SK-N-SH (cell line): ENCODE results near the gene ZMYND8.

Experiments
- EP300 ChIP-seq, 2 experiments: IDR thresholded peaks; 2 replicates each; pipeline versions ENCODE4 v1.4.0 to v1.6.1; 2012; ENCODE audit warnings: borderline replicate concordance in 1 of 2, low read depth in 1 of 2, low read length in 1 of 2
- FOXJ3 ChIP-seq: sonication (generic); formaldehyde crosslinking; IDR thresholded peaks from 2 replicates; pipeline ENCODE4 v1.5.1; 2020; ENCODE audit warnings: mild to moderate bottlenecking, missing genetic modification reagents
- JUND ChIP-seq: IDR thresholded peaks from 2 replicates; pipeline ENCODE4 v1.4.0; 2012
- MAX ChIP-seq: IDR thresholded peaks from 2 replicates; pipeline ENCODE4 v1.4.0; 2012; ENCODE audit warnings: low read depth
- NFIC ChIP-seq: IDR thresholded peaks from 2 replicates; pipeline ENCODE4 v1.4.0; 2012; ENCODE audit warnings: borderline replicate concordance
- NRF1 ChIP-seq: IDR thresholded peaks from 2 replicates; pipeline ENCODE4 v1.6.1; 2012; ENCODE audit warnings: low read depth, mild to moderate bottlenecking, low read length
- PBX3 ChIP-seq: IDR thresholded peaks from 2 replicates; pipeline ENCODE4; 2012
- POLR2AphosphoS5 ChIP-seq: IDR thresholded peaks from 2 replicates; pipeline ENCODE4 v1.6.1; 2012; ENCODE audit warnings: low read depth, low read length
- RXRA ChIP-seq: IDR thresholded peaks from 2 replicates; pipeline ENCODE4 v1.4.0; 2012; ENCODE audit warnings: low read depth, mild to moderate bottlenecking, borderline replicate concordance
- SIN3A ChIP-seq: IDR thresholded peaks from 2 replicates; pipeline ENCODE4 v1.6.1; 2012; ENCODE audit warnings: low read depth, mild to moderate bottlenecking, low read length, moderate library complexity, borderline replicate concordance
- SMC3 ChIP-seq: IDR thresholded peaks from 2 replicates; pipeline ENCODE4 v1.6.1; 2012; ENCODE audit warnings: low read depth, low read length, improper control_type of control experiment
- TAF1 ChIP-seq: IDR thresholded peaks from 2 replicates; pipeline ENCODE4 v1.6.1; 2012; ENCODE audit warnings: low read depth, mild to moderate bottlenecking, low read length, moderate library complexity, borderline replicate concordance
- TF ChIP-seq, protein P1 (sequence below): fragments of 200-600 bp; sonication (generic); IDR thresholded peaks from 2 replicates; pipeline ENCODE4 v1.6.1; 2017; ENCODE audit warnings: antibody characterized with exemption, mild to moderate bottlenecking, moderate library complexity
- TF ChIP-seq, protein P2 (sequence below): IDR thresholded peaks from 2 replicates; pipeline ENCODE4 v1.6.1; 2012; ENCODE audit warnings: mild to moderate bottlenecking, low read depth, low read length, moderate library complexity

DNA sequence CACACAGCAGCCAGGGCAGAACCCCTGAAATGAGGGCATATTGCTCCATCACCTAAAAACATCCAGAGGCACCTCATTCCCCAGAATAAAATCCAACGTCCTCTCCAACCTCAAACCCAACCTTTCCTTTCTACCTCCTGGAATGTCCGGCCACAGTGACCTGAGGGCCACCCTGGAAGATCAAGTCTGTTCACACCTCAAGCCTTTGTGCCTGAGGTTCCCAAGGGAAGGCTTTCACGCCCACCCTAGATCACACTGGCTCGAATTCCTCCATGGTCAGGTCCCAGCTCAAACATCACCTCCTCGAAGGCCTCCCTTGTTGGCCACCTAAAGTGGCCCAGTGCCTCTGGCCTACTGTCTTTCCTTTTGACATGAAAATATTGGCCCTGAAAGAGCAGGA, 88.9 kb downstream of the ZMYND8 start:
- TF ChIP-seq, protein P1, sequence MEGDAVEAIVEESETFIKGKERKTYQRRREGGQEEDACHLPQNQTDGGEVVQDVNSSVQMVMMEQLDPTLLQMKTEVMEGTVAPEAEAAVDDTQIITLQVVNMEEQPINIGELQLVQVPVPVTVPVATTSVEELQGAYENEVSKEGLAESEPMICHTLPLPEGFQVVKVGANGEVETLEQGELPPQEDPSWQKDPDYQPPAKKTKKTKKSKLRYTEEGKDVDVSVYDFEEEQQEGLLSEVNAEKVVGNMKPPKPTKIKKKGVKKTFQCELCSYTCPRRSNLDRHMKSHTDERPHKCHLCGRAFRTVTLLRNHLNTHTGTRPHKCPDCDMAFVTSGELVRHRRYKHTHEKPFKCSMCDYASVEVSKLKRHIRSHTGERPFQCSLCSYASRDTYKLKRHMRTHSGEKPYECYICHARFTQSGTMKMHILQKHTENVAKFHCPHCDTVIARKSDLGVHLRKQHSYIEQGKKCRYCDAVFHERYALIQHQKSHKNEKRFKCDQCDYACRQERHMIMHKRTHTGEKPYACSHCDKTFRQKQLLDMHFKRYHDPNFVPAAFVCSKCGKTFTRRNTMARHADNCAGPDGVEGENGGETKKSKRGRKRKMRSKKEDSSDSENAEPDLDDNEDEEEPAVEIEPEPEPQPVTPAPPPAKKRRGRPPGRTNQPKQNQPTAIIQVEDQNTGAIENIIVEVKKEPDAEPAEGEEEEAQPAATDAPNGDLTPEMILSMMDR = no peak
- TF ChIP-seq JUND (no peak), EP300 (IDR thresholded peaks at IDR 0.05; ENCODE audit: borderline replicate concordance in 1 of 2, low read depth in 1 of 2, low read length in 1 of 2) (no peak), MAX (no peak), SIN3A (no peak), POLR2AphosphoS5 (no peak), NRF1 (no peak), SMC3 (no peak), NFIC (no peak), FOXJ3 (CRISPR knock-in tag) (no peak), RXRA (no peak), TAF1 (no peak), PBX3 (no peak)
- TF ChIP-seq, protein P2, sequence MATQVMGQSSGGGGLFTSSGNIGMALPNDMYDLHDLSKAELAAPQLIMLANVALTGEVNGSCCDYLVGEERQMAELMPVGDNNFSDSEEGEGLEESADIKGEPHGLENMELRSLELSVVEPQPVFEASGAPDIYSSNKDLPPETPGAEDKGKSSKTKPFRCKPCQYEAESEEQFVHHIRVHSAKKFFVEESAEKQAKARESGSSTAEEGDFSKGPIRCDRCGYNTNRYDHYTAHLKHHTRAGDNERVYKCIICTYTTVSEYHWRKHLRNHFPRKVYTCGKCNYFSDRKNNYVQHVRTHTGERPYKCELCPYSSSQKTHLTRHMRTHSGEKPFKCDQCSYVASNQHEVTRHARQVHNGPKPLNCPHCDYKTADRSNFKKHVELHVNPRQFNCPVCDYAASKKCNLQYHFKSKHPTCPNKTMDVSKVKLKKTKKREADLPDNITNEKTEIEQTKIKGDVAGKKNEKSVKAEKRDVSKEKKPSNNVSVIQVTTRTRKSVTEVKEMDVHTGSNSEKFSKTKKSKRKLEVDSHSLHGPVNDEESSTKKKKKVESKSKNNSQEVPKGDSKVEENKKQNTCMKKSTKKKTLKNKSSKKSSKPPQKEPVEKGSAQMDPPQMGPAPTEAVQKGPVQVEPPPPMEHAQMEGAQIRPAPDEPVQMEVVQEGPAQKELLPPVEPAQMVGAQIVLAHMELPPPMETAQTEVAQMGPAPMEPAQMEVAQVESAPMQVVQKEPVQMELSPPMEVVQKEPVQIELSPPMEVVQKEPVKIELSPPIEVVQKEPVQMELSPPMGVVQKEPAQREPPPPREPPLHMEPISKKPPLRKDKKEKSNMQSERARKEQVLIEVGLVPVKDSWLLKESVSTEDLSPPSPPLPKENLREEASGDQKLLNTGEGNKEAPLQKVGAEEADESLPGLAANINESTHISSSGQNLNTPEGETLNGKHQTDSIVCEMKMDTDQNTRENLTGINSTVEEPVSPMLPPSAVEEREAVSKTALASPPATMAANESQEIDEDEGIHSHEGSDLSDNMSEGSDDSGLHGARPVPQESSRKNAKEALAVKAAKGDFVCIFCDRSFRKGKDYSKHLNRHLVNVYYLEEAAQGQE = no peak
